Measurements from ENCODE around the gene ELMO2.

Gene ELMO2

DNA sequence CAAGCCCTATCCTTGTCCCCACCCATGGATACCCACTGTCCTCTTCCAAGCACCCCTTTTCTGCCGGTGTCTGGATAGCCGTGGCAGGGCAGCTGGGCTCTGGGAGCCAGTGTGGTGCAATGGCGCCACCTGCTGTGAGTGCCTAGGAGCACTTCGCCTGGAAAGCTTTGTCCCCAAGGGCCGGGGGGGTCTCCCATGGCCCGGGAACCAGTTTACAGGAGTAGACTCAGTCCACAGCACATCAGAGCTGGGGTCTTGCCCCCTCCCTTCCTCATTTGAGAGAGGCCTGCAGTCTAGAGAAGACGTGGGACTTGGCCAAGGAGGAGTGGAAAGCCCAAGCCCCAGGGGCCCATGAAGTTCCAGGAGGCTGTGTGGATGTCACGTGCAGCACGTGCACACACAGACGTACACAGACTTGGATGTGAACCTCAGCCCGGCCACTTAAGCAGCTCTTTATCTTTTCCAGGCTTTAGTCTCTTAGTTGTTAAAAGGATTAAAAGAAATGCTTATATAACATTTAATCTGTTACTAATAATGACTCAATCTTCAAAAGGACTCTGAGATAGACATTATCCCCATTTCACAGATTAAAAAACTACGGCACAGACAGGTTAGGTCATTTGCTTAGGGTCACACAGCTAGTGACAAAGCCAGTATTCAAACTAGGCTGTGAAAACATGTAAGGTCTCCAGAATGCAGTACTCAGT, 57.2 kb downstream of the ELMO2 start:
- Histone ChIP-seq H3K27me3 (ENCODE audit: control insufficient read depth, insufficient read depth, low read length) (peaks cover 15% of the 10 kb centered on the region), H3K4me3 (ENCODE audit: low read depth, low read length) (no peak overlapping the region), H3K36me3 (ENCODE audit: control insufficient read depth, insufficient read depth, low read length) (peaks cover 14% of the 10 kb centered on the region), H3K9me3 (ENCODE audit: control insufficient read depth, insufficient read depth, low read length) (no peaks in the 10 kb centered on the region), H3K9ac (ENCODE audit: low read depth, low read length) (no peak overlapping the region), H3K4me1 (ENCODE audit: control insufficient read depth, insufficient read depth, low read length) (peaks cover 4% of the 10 kb centered on the region)

DNA sequence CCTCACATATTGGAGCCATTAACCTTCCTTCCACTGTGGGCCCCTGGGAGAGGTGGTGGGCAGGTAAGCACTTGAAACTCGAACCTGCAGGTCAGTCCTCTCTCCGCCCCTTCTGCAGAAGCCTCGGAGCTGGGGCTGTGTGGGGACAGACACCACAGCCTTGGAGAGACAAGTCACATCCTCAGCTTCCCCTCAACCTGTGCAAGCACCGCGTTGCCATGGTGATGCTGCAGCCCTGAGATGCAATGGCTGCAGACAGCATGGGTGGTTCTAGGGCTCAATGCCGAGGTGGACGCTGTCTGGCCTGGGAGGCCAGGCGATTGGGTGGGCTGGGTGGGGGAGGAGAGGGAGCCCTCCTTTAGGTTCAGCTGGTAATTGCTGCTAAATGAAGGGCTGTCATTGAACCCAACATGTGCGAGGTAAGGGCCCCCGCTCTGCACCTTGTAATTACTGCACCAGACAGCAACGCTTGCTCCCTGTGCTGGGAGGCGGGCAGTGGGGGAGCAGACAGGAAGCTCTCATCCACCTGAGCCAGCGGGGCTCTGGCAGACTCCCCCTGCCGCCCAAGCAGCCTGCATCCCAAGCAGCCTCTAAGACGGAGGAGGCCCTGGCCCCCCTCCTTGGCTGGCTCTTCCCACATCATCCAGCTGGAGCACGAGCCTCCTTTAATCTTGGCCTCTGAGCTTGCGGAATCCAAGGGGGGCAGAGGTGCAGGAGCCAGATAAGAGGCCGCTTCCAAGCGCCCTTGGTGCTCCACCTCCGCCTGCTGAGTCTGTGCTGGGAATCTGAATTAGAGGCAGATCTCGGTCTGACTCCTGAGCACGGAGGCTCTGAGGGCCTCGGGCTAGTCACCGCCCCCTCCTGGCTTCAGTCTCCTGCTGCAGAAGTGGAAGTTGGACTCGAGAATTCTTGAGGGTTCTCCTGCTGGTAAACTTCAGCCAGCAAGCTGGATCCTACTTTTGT, 58.3 kb downstream of the ELMO2 start:
- no peaks in the 10 kb centered on the region for H3K9me3 ChIP-seq (ENCODE audit: control insufficient read depth, insufficient read depth, low read length)
- peaks cover 4% of the 10 kb centered on the region for H3K4me1 ChIP-seq (ENCODE audit: control insufficient read depth, insufficient read depth, low read length)
- H3K9ac ChIP-seq (ENCODE audit: low read depth, low read length) = no peak overlapping the region
- H3K4me3 ChIP-seq (ENCODE audit: low read depth, low read length) = no peak overlapping the region
- peaks cover 19% of the 10 kb centered on the region for H3K27me3 ChIP-seq (ENCODE audit: control insufficient read depth, insufficient read depth, low read length)
- H3K36me3 ChIP-seq (ENCODE audit: control insufficient read depth, insufficient read depth, low read length) = peaks cover 14% of the 10 kb centered on the region

DNA sequence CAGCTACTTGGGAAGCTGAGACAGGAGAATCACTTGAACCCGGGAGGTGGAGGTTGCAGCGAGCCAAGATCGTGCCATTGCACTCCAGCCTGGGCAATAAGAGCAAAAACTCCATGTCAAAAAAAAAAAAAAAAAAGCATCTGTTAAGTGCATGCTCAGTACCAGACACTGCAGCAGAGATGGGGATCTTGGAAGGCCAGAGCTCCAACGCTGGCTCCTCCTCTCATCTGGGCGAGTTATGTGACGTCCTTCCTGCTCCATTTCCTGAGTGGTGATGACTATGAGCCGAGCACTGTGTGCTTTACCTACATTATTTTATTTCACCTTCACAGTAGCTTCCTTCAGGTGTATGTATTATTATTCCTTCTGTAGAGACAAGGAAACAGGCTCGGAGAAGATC, 59.6 kb downstream of the ELMO2 start:
- no peak overlapping the region for H3K4me3 ChIP-seq (ENCODE audit: low read depth, low read length)
- no peaks in the 10 kb centered on the region for H3K9me3 ChIP-seq (ENCODE audit: control insufficient read depth, insufficient read depth, low read length)
- H3K9ac ChIP-seq (ENCODE audit: low read depth, low read length) = no peak overlapping the region
- H3K4me1 ChIP-seq (ENCODE audit: control insufficient read depth, insufficient read depth, low read length) = peaks cover 4% of the 10 kb centered on the region
- peaks cover 31% of the 10 kb centered on the region for H3K27me3 ChIP-seq (ENCODE audit: control insufficient read depth, insufficient read depth, low read length)
- peaks cover 12% of the 10 kb centered on the region for H3K36me3 ChIP-seq (ENCODE audit: control insufficient read depth, insufficient read depth, low read length)

DNA sequence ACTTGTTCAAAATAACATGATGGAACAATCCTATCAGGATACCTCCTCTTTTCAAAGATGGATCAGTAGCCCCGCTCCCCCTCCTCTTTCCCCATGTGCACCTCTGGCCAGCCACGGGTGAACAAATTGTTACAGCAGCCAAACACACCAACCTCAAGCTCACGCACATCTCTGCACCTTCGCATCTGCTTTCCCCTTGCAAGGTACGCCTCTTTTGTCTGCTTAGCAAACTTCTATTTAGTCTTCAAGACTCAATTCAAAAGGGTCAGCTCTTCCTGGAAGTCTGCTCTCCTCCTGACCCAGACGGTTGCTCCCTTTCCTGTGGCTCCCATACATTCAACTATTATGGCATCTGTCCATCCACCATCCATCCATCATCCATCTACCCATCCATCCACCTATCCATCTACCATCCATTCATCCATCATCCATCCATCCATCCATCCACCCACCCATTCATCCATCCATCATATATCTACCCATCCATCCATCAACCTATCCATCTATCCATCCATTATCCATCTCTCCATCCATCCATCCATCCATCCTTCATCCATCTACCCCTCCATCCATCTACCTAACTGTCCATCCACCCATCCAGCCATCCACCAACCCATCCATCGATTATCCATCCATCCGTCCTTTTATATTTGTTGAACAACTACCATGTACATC, 61.8 kb downstream of the ELMO2 start:
- Histone ChIP-seq H3K4me1 (ENCODE audit: control insufficient read depth, insufficient read depth, low read length) (peaks cover 4% of the 10 kb centered on the region), H3K4me3 (ENCODE audit: low read depth, low read length) (no peak overlapping the region), H3K36me3 (ENCODE audit: control insufficient read depth, insufficient read depth, low read length) (no peaks in the 10 kb centered on the region), H3K9me3 (ENCODE audit: control insufficient read depth, insufficient read depth, low read length) (no peaks in the 10 kb centered on the region), H3K9ac (ENCODE audit: low read depth, low read length) (no peak overlapping the region), H3K27me3 (ENCODE audit: control insufficient read depth, insufficient read depth, low read length) (peaks cover 40% of the 10 kb centered on the region)

DNA sequence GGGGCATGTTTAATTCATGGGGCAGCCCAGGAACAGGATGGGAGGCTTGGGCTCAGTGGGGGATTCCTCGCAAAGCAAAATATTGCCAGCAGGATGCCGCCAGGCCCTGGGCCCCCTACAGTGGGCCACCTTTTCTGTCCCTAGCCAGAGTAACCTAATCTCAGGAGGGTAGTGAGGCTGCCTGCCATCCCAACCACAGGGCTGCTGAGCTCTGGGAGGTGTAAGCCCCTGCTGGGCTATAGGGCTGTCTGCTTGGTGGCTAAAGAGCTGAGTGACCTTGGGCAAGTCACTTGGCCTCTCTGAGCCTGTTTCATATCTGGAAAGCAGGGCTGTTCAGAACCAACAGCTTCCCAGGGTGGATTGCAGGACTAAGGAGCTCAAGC, 62.4 kb downstream of the ELMO2 start:
- no peak overlapping the region for H3K4me3 ChIP-seq (ENCODE audit: low read depth, low read length)
- H3K9me3 ChIP-seq (ENCODE audit: control insufficient read depth, insufficient read depth, low read length) = no peaks in the 10 kb centered on the region
- H3K27me3 ChIP-seq (ENCODE audit: control insufficient read depth, insufficient read depth, low read length) = peaks cover 47% of the 10 kb centered on the region
- H3K4me1 ChIP-seq (ENCODE audit: control insufficient read depth, insufficient read depth, low read length) = peaks cover 4% of the 10 kb centered on the region
- no peak overlapping the region for H3K9ac ChIP-seq (ENCODE audit: low read depth, low read length)
- H3K36me3 ChIP-seq (ENCODE audit: control insufficient read depth, insufficient read depth, low read length) = no peaks in the 10 kb centered on the region

DNA sequence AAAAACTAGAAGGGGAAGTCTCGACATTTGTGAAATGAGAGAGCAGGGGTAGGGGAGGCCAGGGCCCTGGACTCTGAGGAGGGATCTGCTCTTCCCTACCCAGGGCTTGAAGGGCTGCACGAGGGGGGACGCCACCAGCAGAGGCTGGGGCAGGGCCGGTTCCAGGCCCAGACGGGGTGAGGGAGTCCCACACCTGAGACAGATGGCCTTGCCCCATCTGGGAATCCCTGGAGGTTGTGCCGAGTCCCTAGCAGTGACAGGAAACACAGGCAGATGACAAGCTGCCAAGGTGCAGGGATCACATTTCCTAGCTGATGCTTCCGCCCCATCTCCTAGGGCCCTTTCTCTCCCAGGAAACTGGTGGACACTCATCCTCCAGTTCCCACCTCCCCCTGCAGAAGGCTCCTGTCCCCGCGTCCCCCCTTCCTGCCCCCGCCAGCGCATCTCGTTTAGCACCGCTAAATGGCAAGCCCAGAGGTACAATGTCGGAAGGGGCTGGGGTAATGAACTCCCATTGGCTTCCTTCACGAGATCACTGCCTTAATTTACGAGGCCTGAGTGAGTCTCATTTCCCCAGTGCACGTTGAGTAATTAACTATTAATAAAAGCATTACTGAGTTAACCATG, 63.0 kb downstream of the ELMO2 start:
- H3K4me1 ChIP-seq (ENCODE audit: control insufficient read depth, insufficient read depth, low read length) = peaks cover under 1% of the 10 kb centered on the region
- no peaks in the 10 kb centered on the region for H3K9me3 ChIP-seq (ENCODE audit: control insufficient read depth, insufficient read depth, low read length)
- no peak overlapping the region for H3K4me3 ChIP-seq (ENCODE audit: low read depth, low read length)
- no peak overlapping the region for H3K9ac ChIP-seq (ENCODE audit: low read depth, low read length)
- H3K36me3 ChIP-seq (ENCODE audit: control insufficient read depth, insufficient read depth, low read length) = no peaks in the 10 kb centered on the region
- peaks cover 48% of the 10 kb centered on the region for H3K27me3 ChIP-seq (ENCODE audit: control insufficient read depth, insufficient read depth, low read length)

DNA sequence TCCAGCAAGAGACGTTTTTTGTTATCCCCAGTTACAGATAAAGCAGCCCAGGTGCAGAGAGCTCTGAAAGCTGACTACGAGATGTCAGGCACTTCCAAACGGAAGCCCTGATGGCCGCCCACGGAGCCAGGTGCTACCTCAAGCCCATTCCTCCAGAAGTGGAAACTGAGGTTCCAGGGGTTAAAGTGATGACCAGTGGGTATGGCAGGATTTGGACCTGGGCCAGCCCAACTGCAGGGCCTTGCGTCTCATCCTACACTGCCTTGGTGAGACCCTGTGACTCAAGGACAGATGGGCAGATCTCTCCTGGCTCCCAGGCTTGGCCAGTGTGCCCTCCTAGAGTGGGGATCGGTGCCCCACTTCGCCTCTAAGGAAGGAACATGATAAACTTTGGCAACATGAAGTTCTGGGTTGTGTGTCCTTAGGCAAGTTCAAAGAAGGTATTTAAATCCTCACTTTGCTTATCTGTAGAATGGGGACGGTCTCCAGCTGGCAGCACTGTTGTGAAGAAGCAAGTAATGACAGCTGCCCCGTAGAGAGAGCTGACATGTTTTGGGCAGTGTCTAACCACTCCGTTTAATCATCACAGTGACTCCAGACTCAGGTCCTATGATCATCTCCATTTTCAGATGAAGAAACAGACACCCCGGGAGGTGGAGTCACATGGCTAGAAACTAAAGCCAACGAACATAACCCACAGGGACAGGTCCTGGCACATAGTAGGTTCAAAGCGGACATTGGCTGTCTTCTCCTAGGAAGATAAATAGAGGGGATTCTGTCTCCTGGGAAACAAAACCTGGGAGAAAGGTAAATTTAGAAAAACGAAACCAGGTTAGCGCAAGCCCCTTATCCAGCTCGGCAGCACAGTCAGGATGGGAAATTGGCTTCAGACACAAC, 63.7 kb downstream of the ELMO2 start:
- H3K4me1 ChIP-seq (ENCODE audit: control insufficient read depth, insufficient read depth, low read length) = no peaks in the 10 kb centered on the region
- no peak overlapping the region for H3K9ac ChIP-seq (ENCODE audit: low read depth, low read length)
- H3K9me3 ChIP-seq (ENCODE audit: control insufficient read depth, insufficient read depth, low read length) = no peaks in the 10 kb centered on the region
- H3K4me3 ChIP-seq (ENCODE audit: low read depth, low read length) = no peak overlapping the region
- H3K27me3 ChIP-seq (ENCODE audit: control insufficient read depth, insufficient read depth, low read length) = peaks cover 48% of the 10 kb centered on the region
- no peaks in the 10 kb centered on the region for H3K36me3 ChIP-seq (ENCODE audit: control insufficient read depth, insufficient read depth, low read length)

DNA sequence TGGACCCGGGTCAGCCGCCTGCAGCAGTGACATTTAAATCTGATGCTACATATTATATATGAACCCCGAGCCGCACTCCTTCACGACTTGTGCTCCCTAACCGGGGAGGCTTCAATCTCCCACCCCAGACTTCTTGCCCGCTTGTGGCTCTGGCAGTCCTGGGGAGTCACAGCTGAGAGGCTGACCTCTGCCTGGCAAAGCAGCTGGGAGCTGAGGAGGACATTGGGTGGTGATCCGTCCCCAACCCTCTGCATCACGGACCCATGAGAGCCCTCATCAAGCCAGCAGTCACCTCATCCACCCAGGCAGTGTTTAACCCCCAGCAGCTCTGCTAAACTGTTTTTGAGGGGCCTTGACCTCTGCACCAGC, 64.4 kb downstream of the ELMO2 start:
- Histone ChIP-seq H3K36me3 (ENCODE audit: control insufficient read depth, insufficient read depth, low read length) (no peaks in the 10 kb centered on the region), H3K4me3 (ENCODE audit: low read depth, low read length) (no peak overlapping the region), H3K9ac (ENCODE audit: low read depth, low read length) (no peak overlapping the region), H3K9me3 (ENCODE audit: control insufficient read depth, insufficient read depth, low read length) (no peaks in the 10 kb centered on the region), H3K4me1 (ENCODE audit: control insufficient read depth, insufficient read depth, low read length) (no peaks in the 10 kb centered on the region), H3K27me3 (ENCODE audit: control insufficient read depth, insufficient read depth, low read length) (peaks cover 48% of the 10 kb centered on the region)

DNA sequence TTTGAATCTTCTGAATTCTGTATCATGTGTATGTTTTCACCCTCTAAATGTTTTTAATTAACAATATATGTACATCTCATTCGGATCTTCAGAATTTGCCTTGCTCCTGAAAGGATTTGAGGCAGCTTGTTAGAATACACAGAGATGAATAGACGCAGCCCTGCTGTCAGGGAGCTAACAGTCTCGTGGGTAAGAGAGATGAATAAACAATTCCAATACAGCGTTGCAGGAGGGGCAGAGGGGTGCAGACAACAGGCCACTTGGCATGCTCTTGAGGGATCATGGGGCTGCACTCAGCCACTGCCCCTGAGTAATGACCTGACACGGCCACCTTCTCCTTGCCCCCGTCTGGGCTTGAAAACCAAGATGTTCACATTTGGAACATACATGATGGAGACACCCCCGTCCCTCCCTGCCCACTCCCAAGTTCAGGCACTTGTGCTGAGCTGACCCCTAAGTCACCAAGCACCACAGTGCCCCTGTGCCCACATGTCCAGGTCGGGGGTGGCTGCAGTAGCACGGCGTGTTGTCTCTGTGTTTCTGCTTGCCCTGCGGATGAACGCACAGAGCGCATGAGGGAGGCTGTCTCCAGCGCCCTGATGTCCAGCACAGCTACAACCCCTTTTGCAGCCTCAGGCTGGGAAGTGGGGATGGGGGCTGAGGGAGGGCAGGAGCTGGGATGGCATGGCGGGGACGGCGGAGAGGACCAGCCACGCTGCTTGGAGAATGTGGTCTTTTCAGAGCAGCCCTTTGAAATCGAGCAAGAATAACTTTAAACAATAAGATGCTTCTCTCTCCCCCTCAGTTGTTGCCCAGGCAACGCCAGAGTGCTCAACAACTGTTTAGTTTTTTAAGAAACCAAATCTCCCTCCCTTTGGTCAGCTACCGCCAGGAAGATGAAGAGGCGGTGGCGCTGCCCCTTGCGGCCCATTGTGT, 65.1 kb downstream of the ELMO2 start:
- no peaks in the 10 kb centered on the region for H3K4me1 ChIP-seq (ENCODE audit: control insufficient read depth, insufficient read depth, low read length)
- H3K27me3 ChIP-seq (ENCODE audit: control insufficient read depth, insufficient read depth, low read length) = peaks cover 55% of the 10 kb centered on the region
- H3K4me3 ChIP-seq (ENCODE audit: low read depth, low read length) = no peak overlapping the region
- no peaks in the 10 kb centered on the region for H3K9me3 ChIP-seq (ENCODE audit: control insufficient read depth, insufficient read depth, low read length)
- H3K36me3 ChIP-seq (ENCODE audit: control insufficient read depth, insufficient read depth, low read length) = no peaks in the 10 kb centered on the region
- H3K9ac ChIP-seq (ENCODE audit: low read depth, low read length) = no peak overlapping the region

DNA sequence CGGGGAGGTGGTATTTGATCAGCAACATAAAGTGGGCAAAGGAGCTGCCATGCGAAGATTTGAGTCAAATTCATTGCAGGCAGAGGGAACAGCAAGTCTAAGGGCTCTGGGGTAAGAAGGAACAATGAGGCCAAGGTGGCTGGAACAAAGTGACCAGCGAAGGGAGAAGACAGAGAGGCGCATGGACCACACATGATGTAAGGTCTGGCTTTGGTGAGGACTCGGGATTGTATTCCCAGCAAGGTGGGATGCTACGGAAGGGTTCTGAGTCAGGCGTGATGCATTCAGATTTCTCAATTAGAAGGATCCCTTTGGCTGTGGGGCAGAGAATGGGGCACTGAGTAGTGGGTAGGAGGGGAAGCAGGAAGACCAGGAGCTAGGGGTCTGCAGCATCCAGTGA, 67.4 kb downstream of the ELMO2 start:
- Histone ChIP-seq H3K36me3 (ENCODE audit: control insufficient read depth, insufficient read depth, low read length) (no peaks in the 10 kb centered on the region), H3K27me3 (ENCODE audit: control insufficient read depth, insufficient read depth, low read length) (peaks cover 40% of the 10 kb centered on the region), H3K9me3 (ENCODE audit: control insufficient read depth, insufficient read depth, low read length) (no peaks in the 10 kb centered on the region), H3K4me3 (ENCODE audit: low read depth, low read length) (no peak overlapping the region), H3K9ac (ENCODE audit: low read depth, low read length) (no peak overlapping the region), H3K4me1 (ENCODE audit: control insufficient read depth, insufficient read depth, low read length) (no peaks in the 10 kb centered on the region)

All from iPS-15b (cell line).